Dermis blood vessel endothelial cell (primary cell): Measurements from ENCODE around the gene JAK2. TPM values are rescaled to one million over a fixed set of nuclear protein-coding genes. Genes with fewer than 3 reads are reported as not detected.
"Not testable (repeated sequence)": the region's sequence is repeated elsewhere in the genome, so short reads cannot be mapped to it uniquely, and the experiment has no call there.

Experiments
- DNase-seq: peaks from one replicate; pipeline ENCODE4 v3.0.0; 2010
- total RNA-seq: library from RNA; depleted of rRNA; stranded (reverse); fragments of >200 nt; gene quantifications from 2 replicates; pipeline ENCODE4 v1.2.3, GENCODE V29; 2014

The JAK2 gene
- total RNA-seq, 1 donor from 2014 or later, result 8.2 TPM

DNA sequence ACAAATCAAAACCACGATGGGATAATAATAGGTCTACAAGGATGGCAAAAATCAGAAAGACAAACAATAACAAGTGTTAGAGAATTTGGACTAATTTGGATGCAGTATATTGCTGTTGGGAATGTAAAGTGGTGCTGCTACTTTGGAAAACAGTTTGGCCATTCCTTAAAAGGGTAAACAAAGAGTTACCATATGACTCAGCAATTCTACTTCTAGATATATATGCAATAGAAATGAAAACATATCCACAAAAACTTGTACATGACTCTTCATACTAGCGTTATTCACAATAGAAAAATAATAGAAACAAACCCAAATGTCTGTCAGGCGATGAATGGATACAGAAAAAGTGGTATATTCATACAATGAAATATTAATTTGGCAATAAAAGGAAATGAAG is 58.3 kb downstream of the JAK2 start:
- DNase-seq, result no peak

DNA sequence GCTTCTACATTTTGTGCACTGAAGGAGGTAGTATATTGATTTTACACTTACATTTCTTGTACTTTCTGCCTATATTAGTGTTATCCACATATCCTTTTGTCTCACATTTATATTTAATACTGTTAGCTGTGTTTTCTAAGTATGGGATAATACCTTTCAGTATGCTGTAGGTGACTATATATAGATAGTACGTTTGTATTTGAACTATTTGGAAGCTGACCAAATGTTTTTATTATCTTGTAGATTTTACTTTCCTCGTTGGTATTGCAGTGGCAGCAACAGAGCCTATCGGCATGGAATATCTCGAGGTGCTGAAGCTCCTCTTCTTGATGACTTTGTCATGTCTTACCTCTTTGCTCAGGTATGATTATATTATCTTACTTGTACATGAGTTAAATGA is 59.1 kb downstream of the JAK2 start:
- no peak for DNase-seq

DNA sequence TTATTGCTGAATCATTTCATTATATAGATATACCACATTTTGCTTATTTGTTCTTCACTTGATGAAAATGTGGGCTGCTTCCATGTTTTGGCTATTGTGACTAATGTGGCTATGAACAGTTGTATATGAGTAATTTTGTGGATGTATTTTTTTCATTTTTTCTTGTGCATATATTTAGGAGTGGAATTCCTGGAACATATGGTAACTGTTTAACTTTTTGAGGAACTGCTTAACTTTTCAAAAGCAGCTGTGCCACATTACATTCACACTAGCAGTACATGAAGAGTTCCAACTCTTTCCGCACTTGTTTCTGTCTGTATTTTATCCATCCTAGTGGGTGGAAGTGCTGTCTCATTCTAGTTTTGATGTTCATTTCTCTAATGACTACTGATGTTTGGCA is 67.8 kb downstream of the JAK2 start:
- no peak for DNase-seq

DNA sequence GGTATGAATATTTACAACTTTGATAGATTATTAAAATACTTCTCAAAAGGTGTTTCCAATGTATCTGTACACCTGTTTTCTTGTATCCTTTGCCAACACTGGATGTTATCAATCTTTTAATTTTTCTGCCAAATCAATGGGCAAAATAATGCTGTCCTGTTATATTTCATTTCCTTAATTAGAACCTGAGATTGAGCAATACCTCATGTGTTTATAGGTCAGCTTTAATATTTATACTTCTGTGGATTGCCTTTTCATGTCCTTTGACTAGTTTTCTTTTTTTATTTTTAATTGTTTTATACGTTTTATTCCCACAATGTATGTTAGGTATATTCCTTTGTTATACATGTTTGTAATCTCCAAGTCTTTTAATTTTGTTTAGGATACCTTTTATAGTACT is 77.6 kb downstream of the JAK2 start:
- no peak for DNase-seq

DNA sequence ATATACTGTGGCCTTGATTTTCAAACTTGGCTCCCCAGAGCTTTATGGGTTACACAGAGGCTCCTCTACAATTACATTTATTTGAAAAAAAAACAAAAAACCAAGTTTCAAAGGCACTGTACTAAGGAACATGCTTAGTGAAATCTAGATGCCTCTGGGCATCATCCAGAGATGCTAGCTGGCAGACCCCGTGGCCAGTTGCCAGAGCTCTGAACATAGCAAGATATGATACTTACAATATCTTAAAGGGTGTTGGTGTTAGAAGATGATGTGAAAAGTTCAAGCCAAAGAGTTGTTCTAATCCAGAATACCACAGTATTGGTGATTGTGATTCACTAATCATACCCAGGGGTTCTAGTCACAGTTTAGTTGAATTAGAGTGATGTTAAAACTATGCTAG is 87.8 kb downstream of the JAK2 start:
- DNase-seq, result no peak

DNA sequence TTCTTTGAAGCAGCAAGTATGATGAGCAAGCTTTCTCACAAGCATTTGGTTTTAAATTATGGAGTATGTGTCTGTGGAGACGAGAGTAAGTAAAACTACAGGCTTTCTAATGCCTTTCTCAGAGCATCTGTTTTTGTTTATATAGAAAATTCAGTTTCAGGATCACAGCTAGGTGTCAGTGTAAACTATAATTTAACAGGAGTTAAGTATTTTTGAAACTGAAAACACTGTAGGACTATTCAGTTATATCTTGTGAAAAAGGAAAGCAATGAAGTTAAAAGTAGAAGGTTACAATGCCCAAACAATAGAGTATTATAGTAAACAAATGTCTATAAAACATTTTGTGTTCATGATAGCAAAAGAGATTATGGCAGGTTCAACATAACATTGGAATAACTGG is 88.6 kb downstream of the JAK2 start:
- no peak for DNase-seq

DNA sequence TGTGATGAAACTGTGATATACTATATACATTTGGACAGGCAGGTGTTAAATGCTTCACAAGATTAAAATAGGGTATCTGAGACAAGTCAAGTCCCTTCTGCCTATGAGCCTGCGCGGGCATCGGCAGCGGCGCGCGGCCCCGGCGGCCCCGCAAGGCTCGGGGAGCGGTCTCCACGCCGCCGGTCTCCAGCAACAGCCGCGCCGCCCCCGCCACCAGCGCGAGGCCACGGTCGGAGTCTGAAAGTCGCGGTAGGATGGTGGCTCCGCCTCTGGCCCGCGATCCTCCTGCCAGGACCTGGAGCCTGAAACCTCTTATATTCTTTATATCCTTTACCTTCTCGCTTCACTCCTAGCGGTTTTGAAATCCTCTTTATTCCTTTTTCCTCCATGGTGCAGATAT is 100.9 kb downstream of the JAK2 start:
- no peak for DNase-seq

DNA sequence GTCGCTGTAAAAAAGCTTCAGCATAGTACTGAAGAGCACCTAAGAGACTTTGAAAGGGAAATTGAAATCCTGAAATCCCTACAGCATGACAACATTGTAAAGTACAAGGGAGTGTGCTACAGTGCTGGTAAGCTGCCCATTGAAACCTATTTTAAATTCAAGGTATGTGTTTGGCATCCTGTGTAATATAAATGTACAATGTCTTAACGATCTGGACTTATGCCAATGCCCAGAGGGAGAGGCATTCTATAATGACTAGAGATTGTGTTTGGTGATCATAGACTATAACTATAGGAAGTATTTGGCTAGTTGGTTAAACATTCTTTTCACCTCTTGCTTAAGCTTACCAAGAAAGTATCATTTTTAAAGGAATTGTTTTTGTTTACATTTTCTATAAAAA is 104.7 kb downstream of the JAK2 start:
- peak; percentile 52 for DNase-seq

DNA sequence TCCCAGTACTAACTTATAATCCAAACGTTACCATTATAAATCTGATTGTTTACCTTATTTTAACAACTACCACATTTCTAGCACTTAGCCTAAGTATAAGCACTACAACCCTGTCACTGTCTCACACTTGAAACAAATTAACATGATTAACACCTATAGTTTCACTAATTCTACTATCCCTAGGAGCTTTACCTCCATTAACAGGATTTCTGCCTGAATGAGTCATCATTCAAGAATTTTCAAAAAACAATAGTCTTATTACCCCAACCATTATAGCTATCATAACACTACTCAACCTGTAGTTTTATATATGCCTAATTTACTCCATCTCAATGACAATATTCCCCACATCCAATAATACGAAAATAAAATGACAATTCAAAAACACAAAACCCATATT is 110.7 kb downstream of the JAK2 start:
- peak; percentile 43 for DNase-seq

DNA sequence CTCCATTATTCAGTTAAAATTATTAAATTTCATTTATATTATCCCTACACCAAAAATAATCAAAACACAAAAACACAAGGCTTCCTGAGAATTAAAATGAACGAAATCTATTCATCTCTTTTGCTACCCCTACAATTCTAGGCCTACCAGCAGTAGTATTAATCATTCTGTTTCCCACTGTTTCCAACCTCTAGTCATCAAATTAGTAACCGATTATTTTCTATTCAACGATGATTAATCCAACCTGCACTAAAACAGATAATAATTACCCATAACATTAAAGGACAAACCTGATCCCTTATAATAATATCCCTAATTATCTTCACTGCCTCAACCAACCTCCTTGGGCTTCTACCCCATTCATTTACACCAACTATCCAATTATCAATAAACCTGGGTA is 114.4 kb downstream of the JAK2 start:
- DNase-seq, result no peak

DNA sequence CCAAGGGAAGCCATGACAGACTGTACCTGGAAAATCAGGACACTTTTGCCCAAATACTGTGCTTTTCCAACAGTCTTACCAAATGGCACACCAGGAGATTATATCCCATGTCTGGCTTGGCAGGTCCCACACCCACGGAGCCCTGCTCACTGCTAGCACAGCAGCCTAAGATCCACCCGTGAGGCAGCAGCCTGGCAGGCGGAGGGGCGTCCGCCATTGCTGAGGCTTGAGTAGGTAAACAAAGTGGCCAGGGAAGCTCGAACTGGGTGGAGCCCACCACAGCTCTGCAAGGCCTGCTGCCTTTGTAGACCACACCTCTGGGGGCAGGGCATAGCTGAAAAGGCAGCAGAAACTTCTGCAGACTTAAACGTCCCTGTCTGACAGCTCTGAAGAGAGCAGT is 116.1 kb downstream of the JAK2 start:
- not testable (repeated sequence) for DNase-seq

DNA sequence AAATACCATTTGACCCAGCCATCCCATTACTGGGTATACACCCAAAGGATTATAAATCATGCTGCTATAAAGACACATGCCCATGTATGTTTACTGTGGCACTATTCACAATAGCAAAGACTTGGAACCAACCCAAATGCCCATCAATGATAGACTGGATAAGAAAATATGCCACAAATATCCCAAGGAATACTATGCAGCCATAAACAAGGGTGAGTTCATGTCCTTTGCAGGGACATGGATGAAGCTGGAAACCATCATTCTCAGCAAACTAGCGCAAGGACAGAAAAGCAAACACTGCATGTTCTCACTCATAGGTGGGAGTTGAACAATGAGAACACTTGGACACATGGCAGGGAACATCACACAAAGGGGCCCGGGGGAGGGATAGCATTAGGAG is 121.4 kb downstream of the JAK2 start:
- DNase-seq, result not testable (repeated sequence)

DNA sequence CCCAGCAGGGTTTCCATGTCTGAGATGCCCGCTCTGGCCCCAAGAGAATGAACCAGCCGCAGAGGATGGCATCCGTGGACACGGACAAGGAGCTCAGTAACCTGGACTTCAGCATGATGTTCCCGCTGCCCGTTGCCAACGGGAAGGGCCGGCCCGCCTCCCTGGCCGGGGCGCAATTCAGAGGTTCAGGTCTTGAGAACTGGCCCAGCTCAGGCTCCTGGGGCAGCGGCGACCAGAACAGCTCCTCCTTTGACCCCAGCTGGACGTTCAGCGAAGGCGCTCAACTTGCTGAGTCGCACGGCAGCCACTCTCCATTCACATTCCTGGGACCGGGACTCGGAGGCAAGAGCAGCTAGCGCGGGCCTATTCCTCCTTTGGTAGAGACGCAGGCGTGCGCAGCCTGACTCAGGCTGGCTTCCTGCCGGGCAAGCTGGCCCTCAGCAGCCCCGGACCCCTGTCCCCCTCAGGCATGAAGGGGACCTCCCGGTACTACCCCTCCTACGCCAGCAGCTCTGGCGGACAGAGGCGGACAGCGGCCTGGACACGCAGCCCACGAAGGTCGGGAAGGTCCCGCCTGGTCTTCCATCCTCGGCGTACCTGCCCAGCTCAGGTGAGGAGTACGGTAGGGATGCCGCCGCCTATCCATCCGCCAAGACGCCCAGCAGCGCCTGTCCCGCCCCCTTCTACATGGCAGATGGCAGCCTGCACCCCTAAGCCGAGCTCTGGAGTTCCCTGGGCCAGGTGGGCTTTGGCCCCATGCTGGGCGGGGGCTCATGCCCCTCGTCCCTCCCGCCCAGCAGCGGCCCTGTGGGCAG is 126.0 kb downstream of the JAK2 start:
- DNase-seq, result no peak

DNA sequence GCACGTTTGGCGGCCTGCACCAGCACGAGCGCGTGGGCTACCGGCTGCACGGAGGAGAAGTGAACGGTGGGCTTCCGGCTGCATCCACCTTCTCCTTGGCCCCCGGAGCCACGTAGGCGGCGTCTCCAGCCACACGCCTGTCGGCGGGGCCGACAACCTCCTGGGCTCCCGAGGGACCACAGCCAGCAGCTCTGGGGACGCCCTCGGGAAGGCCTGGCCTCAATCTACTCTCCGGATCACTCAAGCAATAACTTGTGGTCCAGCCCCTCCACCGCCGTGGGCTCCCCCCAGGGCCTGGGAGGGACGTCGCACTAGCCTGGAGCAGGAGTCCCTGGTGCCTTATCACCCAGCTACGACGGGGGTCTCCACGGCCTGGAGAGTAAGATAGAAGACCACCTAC is 126.6 kb downstream of the JAK2 start:
- DNase-seq, result no peak

DNA sequence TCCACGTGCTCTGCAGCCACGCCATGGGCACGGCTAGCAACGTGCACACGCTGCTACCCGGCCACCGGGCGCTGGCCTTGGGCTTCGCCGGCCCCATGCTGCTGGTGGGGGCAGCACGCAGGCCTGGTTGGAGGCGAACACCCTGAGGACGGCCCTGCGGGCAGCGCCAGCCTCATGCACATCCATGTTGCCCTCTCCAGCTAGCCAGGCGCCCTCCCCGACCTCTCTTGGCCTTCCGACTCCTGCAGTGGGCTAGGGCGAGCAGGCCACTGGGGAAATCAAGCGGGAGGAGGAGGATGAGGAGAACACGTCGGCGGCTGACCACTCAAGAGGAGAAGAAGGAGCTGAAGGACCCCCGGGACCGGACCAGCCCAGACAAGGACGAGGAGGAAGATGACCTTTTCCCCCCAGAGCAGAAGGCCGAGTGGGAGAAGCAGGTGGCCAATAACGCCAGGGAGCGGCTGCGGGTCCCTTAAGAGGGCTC is 127.1 kb downstream of the JAK2 start:
- DNase-seq, result no peak

DNA sequence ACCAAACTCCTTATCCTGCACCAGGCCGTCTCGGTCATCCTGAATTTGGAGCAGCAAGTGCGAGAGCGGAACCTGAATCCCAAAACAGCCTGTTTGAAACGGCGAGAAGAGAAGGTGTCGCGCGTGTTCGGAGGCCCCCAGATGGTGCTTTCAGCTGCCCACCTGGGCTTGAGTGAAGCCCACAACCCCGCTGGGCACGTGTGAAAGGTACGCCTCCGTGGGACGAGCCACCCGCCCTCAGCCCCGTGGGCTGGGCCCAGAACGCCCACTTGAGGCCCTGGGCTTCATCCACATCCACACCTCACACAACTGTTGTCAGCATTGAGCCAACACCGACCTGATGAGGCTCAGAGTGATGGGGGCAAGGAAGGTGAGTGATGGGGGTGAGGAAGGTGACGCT is 127.6 kb downstream of the JAK2 start:
- no peak for DNase-seq

DNA sequence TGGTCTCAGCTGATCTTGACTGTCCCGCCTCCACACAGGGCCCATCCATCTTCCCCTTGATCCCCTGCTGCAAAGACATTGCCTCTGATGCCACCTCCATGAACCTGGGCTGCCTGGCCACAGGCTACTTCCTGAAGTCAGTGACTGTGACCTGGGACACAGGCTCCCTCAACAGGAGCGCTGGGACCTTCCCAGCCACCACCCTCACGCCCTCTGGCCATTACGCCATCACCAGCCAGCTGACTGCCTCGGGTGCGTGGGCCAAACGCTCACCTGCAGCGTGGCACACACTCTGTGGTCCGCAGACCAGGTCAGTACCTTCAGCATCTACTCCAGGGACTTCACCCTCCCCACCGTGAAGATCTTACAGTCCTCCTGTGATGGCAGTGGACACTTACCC is 128.5 kb downstream of the JAK2 start:
- DNase-seq, result no peak

DNA sequence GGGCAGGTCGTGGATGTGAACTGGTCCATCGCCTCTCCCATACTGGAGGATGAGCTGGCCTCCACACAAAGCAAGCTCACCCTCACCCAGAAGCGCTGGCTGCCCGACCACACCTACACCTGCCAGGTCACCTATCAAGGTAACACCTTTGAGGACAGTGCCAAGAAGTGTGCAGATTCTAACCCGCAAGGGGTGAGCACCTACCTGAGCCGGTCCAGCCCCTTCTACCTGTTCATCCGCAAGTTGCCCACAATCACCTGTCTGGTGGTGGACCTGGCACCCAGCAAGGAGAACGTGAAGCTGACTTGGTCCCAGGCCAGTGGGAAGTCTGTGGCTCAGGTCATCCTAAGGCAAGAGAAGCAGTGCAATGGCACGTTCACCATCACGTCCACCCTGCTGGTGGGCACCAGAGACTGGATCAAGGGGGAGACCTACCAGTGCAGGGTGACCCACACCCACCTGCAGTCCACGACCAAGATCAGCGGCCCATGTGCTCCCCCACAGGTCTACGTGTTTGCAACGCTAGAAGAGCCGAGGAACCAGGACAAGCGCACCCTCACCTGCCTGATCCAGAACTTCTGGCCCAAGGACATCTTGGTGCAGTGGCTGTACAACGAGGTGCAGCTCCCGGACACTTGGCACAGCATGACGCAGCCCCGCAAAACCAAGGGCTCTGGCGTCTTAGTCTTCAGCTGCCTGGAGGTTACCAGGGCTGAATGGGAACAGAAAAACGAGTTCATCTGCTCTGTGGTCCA is 129.1 kb downstream of the JAK2 start:
- no peak for DNase-seq

DNA sequence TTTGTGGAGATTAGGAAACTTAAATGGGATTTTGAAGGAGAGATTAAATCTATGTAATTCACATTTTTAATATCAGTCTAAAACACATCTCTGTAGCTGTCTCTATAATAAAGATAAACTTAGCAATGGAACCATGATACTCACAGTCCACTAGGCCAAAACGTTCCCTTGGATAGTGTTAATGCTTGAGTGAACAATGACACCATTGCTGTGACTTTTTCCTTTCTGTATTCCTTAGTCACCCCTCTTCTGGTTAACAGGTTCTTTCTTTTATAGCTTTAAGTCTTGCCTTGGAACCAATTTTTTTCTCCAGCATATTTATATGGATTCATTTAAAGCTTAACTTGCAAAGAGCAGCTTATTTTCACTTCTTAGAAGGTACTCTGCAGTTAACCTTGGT is 137.0 kb downstream of the JAK2 start:
- no peak for DNase-seq

DNA sequence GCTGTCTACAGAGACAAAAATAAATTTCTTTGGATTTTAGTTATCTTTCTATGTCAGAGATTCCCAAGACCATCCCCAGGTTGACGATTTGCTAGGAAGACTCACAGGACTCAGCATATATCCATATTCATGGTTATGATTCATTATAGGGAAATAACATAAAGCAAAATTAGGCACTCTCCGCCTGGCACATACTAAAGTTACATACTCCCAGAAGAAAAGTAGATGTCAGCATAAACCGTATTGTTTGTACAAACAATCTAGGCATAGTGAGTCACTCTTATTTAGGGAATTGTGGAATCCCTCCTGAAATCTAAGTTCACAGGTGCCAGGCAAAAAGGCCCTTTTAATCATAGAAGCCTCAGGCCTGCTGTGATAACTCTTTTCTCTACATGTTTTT is 137.4 kb downstream of the JAK2 start:
- no peak for DNase-seq

DNA sequence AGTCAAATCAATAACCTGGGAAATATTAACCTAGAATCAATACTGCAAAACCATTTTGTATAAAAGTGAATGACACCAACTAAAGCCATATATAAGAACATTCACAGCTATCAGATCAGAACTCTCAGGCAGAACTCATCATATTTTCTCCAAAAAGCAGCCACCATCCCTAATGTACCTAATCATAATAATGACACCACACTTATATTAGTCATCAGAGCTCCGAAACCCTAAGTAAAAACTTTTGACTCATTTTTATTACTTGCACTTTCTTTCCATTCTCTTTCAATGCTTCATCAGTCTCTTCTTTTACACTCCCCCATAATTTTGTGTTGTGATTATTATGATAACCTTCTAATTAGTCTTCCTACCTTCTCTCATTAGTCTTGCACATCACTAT is 155.1 kb downstream of the JAK2 start:
- DNase-seq, result no peak

DNA sequence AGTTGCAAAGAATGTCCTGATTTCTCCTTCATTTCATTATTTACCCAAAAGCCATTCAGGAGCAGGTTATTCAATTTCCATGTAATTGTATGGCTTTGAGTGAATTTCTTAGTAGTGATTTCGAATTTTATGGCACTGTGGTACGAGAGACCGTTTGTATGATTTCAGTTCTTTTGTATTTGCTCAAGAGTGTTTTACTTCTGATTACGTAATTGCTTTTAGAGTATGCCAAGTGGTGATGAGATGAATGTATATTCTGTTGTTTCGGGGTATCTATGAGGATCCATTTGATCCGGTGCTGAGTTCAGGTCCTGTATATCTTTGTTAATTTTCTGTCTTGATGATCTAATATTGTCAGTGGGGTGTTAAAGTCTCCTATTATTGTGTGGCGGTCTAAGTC is 159.1 kb downstream of the JAK2 start:
- no peak for DNase-seq

DNA sequence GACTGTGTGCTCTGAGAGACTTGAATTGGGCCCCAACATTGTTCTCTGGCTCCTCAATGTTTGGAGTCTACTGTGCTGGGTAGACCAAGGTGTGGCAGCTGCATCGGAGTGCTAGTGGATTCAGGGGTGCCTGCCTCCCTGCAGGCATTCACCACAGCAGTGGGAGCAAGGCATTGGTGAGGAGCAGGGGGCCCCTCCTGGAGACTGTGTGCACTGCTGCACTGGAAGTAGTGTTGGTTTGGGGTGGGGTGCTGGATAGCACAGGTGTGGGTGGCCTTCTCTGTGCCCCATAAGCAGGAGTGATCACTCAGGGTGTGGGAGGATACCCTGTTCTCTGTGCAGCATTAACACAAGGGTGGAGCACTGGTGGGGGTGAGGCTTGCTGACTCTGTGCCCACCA is 161.2 kb downstream of the JAK2 start:
- DNase-seq, result no peak
